HL-60 (cell line): ENCODE measurements around the gene PRRX2.

Source experiments
- CTCF ChIP-seq: IDR thresholded peaks from one replicate; pipeline ENCODE4 v1.5.1; 2011; ENCODE audit warnings: low read length, control low read depth, inconsistent platforms; ENCODE audit not compliant: insufficient read depth
- GABPA ChIP-seq: IDR thresholded peaks from 2 replicates; pipeline ENCODE4 v1.6.1; 2012; ENCODE audit warnings: low read depth
- POLR2AphosphoS5 ChIP-seq: IDR thresholded peaks from 2 replicates; pipeline ENCODE4 v1.6.1; 2012; ENCODE audit warnings: low read depth
- SPI1 ChIP-seq: IDR thresholded peaks from 2 replicates; pipeline ENCODE4 v1.6.1; 2012; ENCODE audit warnings: low read depth, mild to moderate bottlenecking, borderline replicate concordance
- TF ChIP-seq, protein P1 (sequence below): IDR thresholded peaks from 2 replicates; pipeline ENCODE4 v1.6.1; 2012; ENCODE audit warnings: low read depth; ENCODE audit not compliant: insufficient replicate concordance

- TF ChIP-seq CTCF, result no peak
- TF ChIP-seq, protein P1, sequence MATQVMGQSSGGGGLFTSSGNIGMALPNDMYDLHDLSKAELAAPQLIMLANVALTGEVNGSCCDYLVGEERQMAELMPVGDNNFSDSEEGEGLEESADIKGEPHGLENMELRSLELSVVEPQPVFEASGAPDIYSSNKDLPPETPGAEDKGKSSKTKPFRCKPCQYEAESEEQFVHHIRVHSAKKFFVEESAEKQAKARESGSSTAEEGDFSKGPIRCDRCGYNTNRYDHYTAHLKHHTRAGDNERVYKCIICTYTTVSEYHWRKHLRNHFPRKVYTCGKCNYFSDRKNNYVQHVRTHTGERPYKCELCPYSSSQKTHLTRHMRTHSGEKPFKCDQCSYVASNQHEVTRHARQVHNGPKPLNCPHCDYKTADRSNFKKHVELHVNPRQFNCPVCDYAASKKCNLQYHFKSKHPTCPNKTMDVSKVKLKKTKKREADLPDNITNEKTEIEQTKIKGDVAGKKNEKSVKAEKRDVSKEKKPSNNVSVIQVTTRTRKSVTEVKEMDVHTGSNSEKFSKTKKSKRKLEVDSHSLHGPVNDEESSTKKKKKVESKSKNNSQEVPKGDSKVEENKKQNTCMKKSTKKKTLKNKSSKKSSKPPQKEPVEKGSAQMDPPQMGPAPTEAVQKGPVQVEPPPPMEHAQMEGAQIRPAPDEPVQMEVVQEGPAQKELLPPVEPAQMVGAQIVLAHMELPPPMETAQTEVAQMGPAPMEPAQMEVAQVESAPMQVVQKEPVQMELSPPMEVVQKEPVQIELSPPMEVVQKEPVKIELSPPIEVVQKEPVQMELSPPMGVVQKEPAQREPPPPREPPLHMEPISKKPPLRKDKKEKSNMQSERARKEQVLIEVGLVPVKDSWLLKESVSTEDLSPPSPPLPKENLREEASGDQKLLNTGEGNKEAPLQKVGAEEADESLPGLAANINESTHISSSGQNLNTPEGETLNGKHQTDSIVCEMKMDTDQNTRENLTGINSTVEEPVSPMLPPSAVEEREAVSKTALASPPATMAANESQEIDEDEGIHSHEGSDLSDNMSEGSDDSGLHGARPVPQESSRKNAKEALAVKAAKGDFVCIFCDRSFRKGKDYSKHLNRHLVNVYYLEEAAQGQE, result no peak
- TF ChIP-seq SPI1, result no peak
- no peak for TF ChIP-seq POLR2AphosphoS5
- no peak for TF ChIP-seq GABPA
These were observed 21.3 kb downstream of the PRRX2 start for GRCh38 chr9:129686736-129687135.
